Liver (tissue), 9 donors: ENCODE data around the gene PNMA8B. TPM values are rescaled to one million over a fixed set of nuclear protein-coding genes. Genes with fewer than 3 reads are reported as not detected.

ENCODE experiments used
- DNase-seq: peaks from one replicate; pipeline ENCODE4 v3.0.0-alpha.2; 2017; ENCODE audit warnings: low spot score
- H3K27ac ChIP-seq, 2 donors: one replicate each; pipeline ENCODE4 v1.7.0; 2013; ENCODE audit warnings: inconsistent platforms in 2 of 2, low read length in 2 of 2, control low read depth in 1 of 2, low read depth in 1 of 2, mild to moderate bottlenecking in 1 of 2
- H3K27me3 ChIP-seq, 4 donors: one replicate each; pipeline versions ENCODE4 v1.6.1 to v1.7.0; 2013; ENCODE audit warnings: low read length in 3 of 4, inconsistent platforms in 1 of 4, mild to moderate bottlenecking in 1 of 4, moderate library complexity in 1 of 4; ENCODE audit not compliant: control insufficient read depth in 4 of 4, insufficient read depth in 4 of 4
- H3K36me3 ChIP-seq, 4 donors: one replicate each; pipeline versions ENCODE4 v1.6.1 to v1.7.0; 2013; ENCODE audit warnings: low read length in 3 of 4, mild to moderate bottlenecking in 3 of 4, low read depth in 1 of 4, moderate library complexity in 1 of 4; ENCODE audit not compliant: control insufficient read depth in 4 of 4, insufficient read depth in 3 of 4
- H3K4me1 ChIP-seq, 4 donors: one replicate each; pipeline versions ENCODE4 v1.6.1 to v1.7.0; 2013; ENCODE audit warnings: low read length in 3 of 4, mild to moderate bottlenecking in 3 of 4, moderate library complexity in 1 of 4; ENCODE audit not compliant: control insufficient read depth in 4 of 4, insufficient read depth in 4 of 4
- H3K4me3 ChIP-seq, 3 donors: one replicate each; pipeline versions ENCODE4 v1.6.1 to v1.7.0; 2013; ENCODE audit warnings: low read length in 3 of 3, control low read depth in 1 of 3, low read depth in 1 of 3, mild to moderate bottlenecking in 1 of 3
- H3K9ac ChIP-seq, 2 donors: one replicate each; pipeline ENCODE4 v1.7.0; 2013; ENCODE audit warnings: low read length in 2 of 2, mild to moderate bottlenecking in 2 of 2, moderate library complexity in 2 of 2, control low read depth in 1 of 2, low read depth in 1 of 2
- H3K9me3 ChIP-seq, 4 donors: one replicate each; pipeline versions ENCODE4 v1.6.1 to v1.7.0; 2013; ENCODE audit warnings: low read length in 3 of 4; ENCODE audit not compliant: control insufficient read depth in 4 of 4
- EGR1 ChIP-seq, 2 donors: IDR thresholded peaks; 2 replicates each; pipeline ENCODE4 v1.6.1; 2016 to 2018; ENCODE audit warnings: antibody characterized with exemption in 2 of 2, low read depth in 2 of 2
- FOXA2 ChIP-seq: IDR thresholded peaks from 2 replicates; pipeline ENCODE4 v1.6.1; 2016; ENCODE audit warnings: antibody characterized with exemption
- GABPA ChIP-seq, 2 donors: IDR thresholded peaks in 1 of 2; conservative IDR thresholded peaks in 1 of 2; 2 replicates each; pipeline ENCODE4 v1.6.1; 2016; ENCODE audit warnings: antibody characterized with exemption in 2 of 2, mild to moderate bottlenecking in 1 of 2, moderate library complexity in 1 of 2
- HNF4A ChIP-seq, 2 donors: conservative IDR thresholded peaks; 2 replicates each; pipeline ENCODE4 v1.6.1; 2016; ENCODE audit warnings: antibody characterized with exemption in 2 of 2, mild to moderate bottlenecking in 2 of 2
- HNF4G ChIP-seq: IDR thresholded peaks from 2 replicates; pipeline ENCODE4 v1.6.1; 2016; ENCODE audit warnings: antibody characterized with exemption
- JUND ChIP-seq, 2 donors: IDR thresholded peaks; 2 replicates each; pipeline ENCODE4 v1.6.1; 2016; ENCODE audit warnings: antibody characterized with exemption in 2 of 2
- NR2F2 ChIP-seq: IDR thresholded peaks from 2 replicates; pipeline ENCODE4 v1.6.1; 2016; ENCODE audit warnings: antibody characterized with exemption
- RAD21 ChIP-seq, 2 donors: IDR thresholded peaks; 2 replicates each; pipeline ENCODE4 v1.6.1; 2016; ENCODE audit warnings: antibody characterized with exemption in 2 of 2, mild to moderate bottlenecking in 2 of 2
- RXRA ChIP-seq, 2 donors: IDR thresholded peaks; 2 replicates each; pipeline ENCODE4 v1.6.1; 2017 to 2018; ENCODE audit warnings: antibody characterized with exemption in 2 of 2, mild to moderate bottlenecking in 1 of 2
- SP1 ChIP-seq: IDR thresholded peaks from 2 replicates; pipeline ENCODE4 v1.6.1; 2018; ENCODE audit warnings: antibody characterized with exemption, mild to moderate bottlenecking
- TAF1 ChIP-seq: conservative IDR thresholded peaks from 2 replicates; pipeline ENCODE4 v1.6.1; 2016; ENCODE audit warnings: antibody characterized with exemption, mild to moderate bottlenecking
- YY1 ChIP-seq: IDR thresholded peaks from 2 replicates; pipeline ENCODE4 v1.6.1; 2016; ENCODE audit warnings: antibody characterized with exemption, mild to moderate bottlenecking
- WGBS: extraction: QIAGEN DNeasy Blood & Tissue Kit; methylation state at CpG from one replicate; pipeline ENCODE4 v1.1.7; 2013; 5-methylcytosine and 5-hydroxymethylcytosine counted together
- polyA plus RNA-seq, 2 donors: library from polyadenylated mRNA; stranded (reverse) in 1 of 2; unstranded in 1 of 2; fragments of 200-250 nt in 1 of 2; fragments of >200 nt in 1 of 2; fragmentation: Nextera tagmentation in 1 of 2; extraction: Ambion mirVana in 1 of 2; gene quantifications; one replicate each; pipeline versions ENCODE4 v1.2.1 to v1.2.3, GENCODE V29; 2013 to 2015
- total RNA-seq, 2 donors: library from RNA; depleted of rRNA; stranded (reverse); fragments of >200 nt; gene quantifications; one replicate each; pipeline ENCODE4 v1.2.3, GENCODE V29; 2014
- TF ChIP-seq, protein P1 (sequence below): IDR thresholded peaks from 2 replicates; pipeline ENCODE4 v1.6.1; 2016; ENCODE audit warnings: antibody characterized with exemption, mild to moderate bottlenecking
- TF ChIP-seq, protein P2 (sequence below): IDR thresholded peaks from 2 replicates; pipeline ENCODE4 v1.6.1; 2016; ENCODE audit warnings: antibody characterized with exemption
- donor health status: healthy.
- donor health status: healthy.
- donor health status: healthy.
- donor health status: healthy.
- donor health status: healthy.

The PNMA8B gene
- total and polyA plus RNA-seq, 4 donors, result 0.15 to 0.59 (median 0.39) TPM

DNA sequence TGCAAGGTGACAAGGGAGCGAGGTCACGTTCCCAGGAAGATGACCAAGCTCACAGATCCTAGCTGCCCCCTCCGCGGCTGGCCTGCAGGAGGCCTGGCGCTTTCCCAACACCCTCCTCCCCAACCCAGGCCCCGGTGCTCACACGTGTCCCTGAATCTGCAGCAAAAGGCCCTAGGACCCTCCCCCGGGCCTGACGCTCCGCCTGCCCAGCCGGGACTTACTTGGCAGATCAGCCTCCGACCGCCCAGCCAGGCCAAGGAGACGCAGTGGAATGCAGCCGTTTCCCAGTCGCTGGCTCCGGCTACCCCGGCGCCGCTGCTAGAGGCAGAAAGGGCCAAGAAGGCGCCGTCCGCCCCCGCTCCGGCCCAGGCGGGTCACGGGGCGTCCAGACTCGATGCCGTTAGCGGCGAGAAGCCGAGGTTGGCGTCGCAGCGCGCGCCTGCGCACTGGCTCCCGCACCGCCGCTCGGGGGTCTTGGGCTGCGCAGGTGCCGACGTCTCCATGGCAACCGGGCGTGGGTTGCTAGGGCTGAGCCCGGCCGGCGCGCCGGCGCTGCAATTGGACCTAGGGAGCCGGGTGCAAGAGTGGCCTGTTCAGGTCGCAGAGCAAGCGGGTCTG is 24.4 kb downstream of the PNMA8B start, which contains the start of gene PNMA8A:
PNMA8A (minus strand) TSS at position 448 of the 618 bp plus-strand sequence. CDS start 528 bp downstream, outside the sequence.
- Histone ChIP-seq H3K36me3 (no peaks in the 10 kb centered on the region), H3K4me1 (peaks cover 0 to 12% (median 7%) of the 10 kb centered on the region in 4 donors), H3K27me3 (peaks cover 0 to 4% (median 2%) of the 10 kb centered on the region in 4 donors), H3K9ac (no peak within 1 kb of the TSS), H3K4me3 (peak within 1 kb of the TSS in 1 of 3 donors; percentile 33), H3K9me3 (no peaks in the 10 kb centered on the region), H3K27ac (peak within 1 kb of the TSS in 1 of 2 donors; percentile 34)
- peak; percentile 53 for DNase-seq
- TF ChIP-seq, protein P1, sequence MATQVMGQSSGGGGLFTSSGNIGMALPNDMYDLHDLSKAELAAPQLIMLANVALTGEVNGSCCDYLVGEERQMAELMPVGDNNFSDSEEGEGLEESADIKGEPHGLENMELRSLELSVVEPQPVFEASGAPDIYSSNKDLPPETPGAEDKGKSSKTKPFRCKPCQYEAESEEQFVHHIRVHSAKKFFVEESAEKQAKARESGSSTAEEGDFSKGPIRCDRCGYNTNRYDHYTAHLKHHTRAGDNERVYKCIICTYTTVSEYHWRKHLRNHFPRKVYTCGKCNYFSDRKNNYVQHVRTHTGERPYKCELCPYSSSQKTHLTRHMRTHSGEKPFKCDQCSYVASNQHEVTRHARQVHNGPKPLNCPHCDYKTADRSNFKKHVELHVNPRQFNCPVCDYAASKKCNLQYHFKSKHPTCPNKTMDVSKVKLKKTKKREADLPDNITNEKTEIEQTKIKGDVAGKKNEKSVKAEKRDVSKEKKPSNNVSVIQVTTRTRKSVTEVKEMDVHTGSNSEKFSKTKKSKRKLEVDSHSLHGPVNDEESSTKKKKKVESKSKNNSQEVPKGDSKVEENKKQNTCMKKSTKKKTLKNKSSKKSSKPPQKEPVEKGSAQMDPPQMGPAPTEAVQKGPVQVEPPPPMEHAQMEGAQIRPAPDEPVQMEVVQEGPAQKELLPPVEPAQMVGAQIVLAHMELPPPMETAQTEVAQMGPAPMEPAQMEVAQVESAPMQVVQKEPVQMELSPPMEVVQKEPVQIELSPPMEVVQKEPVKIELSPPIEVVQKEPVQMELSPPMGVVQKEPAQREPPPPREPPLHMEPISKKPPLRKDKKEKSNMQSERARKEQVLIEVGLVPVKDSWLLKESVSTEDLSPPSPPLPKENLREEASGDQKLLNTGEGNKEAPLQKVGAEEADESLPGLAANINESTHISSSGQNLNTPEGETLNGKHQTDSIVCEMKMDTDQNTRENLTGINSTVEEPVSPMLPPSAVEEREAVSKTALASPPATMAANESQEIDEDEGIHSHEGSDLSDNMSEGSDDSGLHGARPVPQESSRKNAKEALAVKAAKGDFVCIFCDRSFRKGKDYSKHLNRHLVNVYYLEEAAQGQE, result no peak
- TF ChIP-seq GABPA (IDR thresholded peaks at IDR 0.05 in 1 of 2, conservative IDR thresholded peaks at IDR 0.05 in 1 of 2) (no peak), EGR1 (IDR thresholded peaks at IDR 0.05; ENCODE audit: low read depth in 2 of 2) (no peak), SP1 (no peak), YY1 (no peak), TAF1 (no peak), RAD21 (IDR thresholded peaks at IDR 0.05) (no peak), FOXA2 (no peak), HNF4A (conservative IDR thresholded peaks at IDR 0.05) (no peak)
- WGBS, result 4% methylated on average over 57 of the region's 57 CpGs

DNA sequence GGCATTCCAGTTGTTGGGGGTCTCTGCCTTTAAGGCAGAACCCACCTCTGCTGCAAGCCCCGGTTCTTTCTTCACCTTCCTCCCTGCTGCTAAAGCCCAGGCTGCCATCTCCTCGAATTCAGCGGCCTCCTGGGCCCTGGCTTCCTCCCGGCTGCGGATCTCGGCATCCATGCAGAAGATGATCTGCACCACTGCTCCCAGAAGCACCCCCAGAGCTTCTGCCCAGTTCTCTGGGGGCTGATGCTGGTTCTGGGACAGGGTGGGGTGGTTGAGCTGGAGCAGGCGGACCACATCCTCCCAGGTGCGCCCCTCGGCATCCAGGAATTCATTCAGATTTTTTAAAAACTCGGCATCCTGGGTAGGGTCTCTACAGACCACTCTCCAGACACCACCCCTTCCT is 25.3 kb downstream of the PNMA8B start:
- Histone ChIP-seq H3K27me3 (peaks cover 0 to 4% (median 2%) of the 10 kb centered on the region in 4 donors), H3K9ac (no peak overlapping the region), H3K4me3 (no peak overlapping the region), H3K4me1 (peaks cover 0 to 12% (median 7%) of the 10 kb centered on the region in 4 donors), H3K27ac (no peak overlapping the region), H3K36me3 (no peaks in the 10 kb centered on the region), H3K9me3 (no peaks in the 10 kb centered on the region)
- TF ChIP-seq SP1, result no peak
- TF ChIP-seq GABPA (IDR thresholded peaks at IDR 0.05 in 1 of 2, conservative IDR thresholded peaks at IDR 0.05 in 1 of 2), result no peak
- no peak for TF ChIP-seq RAD21 (IDR thresholded peaks at IDR 0.05)
- no peak for TF ChIP-seq HNF4G
- TF ChIP-seq JUND (IDR thresholded peaks at IDR 0.05), result no peak
- TF ChIP-seq, protein P1, result no peak
- no peak for TF ChIP-seq NR2F2
- TF ChIP-seq FOXA2, result no peak
- TF ChIP-seq RXRA (IDR thresholded peaks at IDR 0.05), result no peak
- TF ChIP-seq, protein P2, sequence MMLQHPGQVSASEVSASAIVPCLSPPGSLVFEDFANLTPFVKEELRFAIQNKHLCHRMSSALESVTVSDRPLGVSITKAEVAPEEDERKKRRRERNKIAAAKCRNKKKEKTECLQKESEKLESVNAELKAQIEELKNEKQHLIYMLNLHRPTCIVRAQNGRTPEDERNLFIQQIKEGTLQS, result no peak
- DNase-seq, result no peak
- 87% methylated on average over 10 of the region's 10 CpGs for WGBS
